Colonic mucosa (tissue), 4 donors: ENCODE data around the gene WDR86. TPM values are rescaled to one million over a fixed set of nuclear protein-coding genes. Genes with fewer than 3 reads are reported as not detected.

Experiments
- DNase-seq: peaks from one replicate; pipeline ENCODE4 v3.0.0-alpha.2; 2020
- H3K27ac ChIP-seq: fragments of 200-600 bp; one replicate; pipeline ENCODE4 v1.8.0; 2021
- H3K27me3 ChIP-seq: fragments of 200-600 bp; one replicate; pipeline ENCODE4 v1.8.0; 2021
- H3K36me3 ChIP-seq: fragments of 200-600 bp; one replicate; pipeline ENCODE4 v1.8.0; 2021
- H3K4me1 ChIP-seq: fragments of 200-600 bp; one replicate; pipeline ENCODE4 v1.8.0; 2021; ENCODE audit warnings: mild to moderate bottlenecking
- H3K4me3 ChIP-seq: fragments of 200-600 bp; one replicate; pipeline ENCODE4 v1.8.0; 2021
- H3K9ac ChIP-seq, 2 donors: one replicate each; pipeline ENCODE4 v1.7.0; 2013; ENCODE audit warnings: control low read depth in 2 of 2, low read depth in 2 of 2, low read length in 2 of 2
- H3K9me3 ChIP-seq: fragments of 200-600 bp; one replicate; pipeline ENCODE4 v1.8.0; 2021
- CTCF ChIP-seq: fragments of 200-600 bp; IDR thresholded peaks from one replicate; pipeline ENCODE4 v1.8.0; 2022; ENCODE audit warnings: antibody characterized with exemption, mild to moderate bottlenecking
- intact Hi-C: fragments of 100-400 bp; cut with DNase I; formaldehyde crosslinking; loops from one replicate; pipeline ENCODE4 v1.14.1; 2022
- total RNA-seq, 2 donors: library from RNA; stranded (reverse); fragmentation: NEBNext Ultra II Directional in 1 of 2; extraction: Animal tissue kit (Norgen Biotek cat#: 25700) in 1 of 2; gene quantifications; one replicate each; pipeline ENCODE4 v1.2.1, GENCODE V29; 2021
- donor health status: healthy.
- donor health status: DM: no; HTN: no; CAD: no.
- donor health status: DM: no; HTN: no; CAD: no.

WDR86 gene
- 1 to 10 TPM in 1 of 2 donors, not detected in 1; 1.2 TPM for total RNA-seq

DNA sequence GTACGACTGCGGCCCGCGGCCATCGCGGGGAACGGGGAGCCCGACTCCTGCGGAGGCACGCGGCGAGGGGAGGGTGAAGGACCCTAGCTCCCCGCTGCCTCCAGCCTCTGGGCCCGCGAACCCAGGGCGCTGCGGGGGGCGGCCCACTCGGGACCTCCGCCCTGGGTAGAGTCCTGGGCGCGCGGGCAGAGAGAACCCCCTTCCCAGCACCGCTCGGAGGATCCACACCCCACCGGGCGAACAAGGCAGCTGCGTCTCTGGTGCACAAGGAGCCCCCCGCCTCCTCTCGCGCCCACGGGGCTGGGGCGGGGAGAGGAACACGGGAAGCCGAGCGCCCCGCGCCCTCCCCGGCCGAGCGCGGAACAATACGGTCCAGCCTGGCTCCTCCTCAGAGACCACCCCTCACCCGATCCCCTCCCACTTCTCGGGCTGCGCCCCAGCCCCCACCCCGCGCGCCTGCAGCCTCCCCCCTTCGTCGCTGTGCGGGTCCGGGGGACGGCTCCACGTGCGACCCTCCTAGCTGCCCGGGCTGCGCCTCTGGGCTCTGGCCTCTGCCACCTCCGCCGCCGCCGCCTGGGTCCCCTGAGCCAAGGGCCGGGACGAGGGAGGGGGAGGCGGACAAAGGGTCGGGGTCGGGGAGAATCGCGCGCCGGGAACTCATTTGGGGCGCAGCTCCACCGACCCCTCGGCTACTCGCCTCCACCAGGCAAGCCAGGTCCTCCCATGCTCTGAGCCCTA lies at the start of gene WDR86:
TSS of gene WDR86 (minus strand) at position 372 of the 738 bp plus-strand sequence. CDS start 449 bp downstream, outside the sequence.
- intact Hi-C loops: no loop called here
- Histone ChIP-seq H3K27me3 (peaks cover 25% of the 10 kb centered on the region), H3K4me1 (peaks cover 8% of the 10 kb centered on the region), H3K36me3 (no peaks in the 10 kb centered on the region), H3K9ac (peak within 1 kb of the TSS in 1 of 2 donors; percentile 56), H3K4me3 (peak within 1 kb of the TSS; percentile 23), H3K9me3 (no peaks in the 10 kb centered on the region), H3K27ac (no peak within 1 kb of the TSS)
- no peak for TF ChIP-seq CTCF
- no peak for DNase-seq

DNA sequence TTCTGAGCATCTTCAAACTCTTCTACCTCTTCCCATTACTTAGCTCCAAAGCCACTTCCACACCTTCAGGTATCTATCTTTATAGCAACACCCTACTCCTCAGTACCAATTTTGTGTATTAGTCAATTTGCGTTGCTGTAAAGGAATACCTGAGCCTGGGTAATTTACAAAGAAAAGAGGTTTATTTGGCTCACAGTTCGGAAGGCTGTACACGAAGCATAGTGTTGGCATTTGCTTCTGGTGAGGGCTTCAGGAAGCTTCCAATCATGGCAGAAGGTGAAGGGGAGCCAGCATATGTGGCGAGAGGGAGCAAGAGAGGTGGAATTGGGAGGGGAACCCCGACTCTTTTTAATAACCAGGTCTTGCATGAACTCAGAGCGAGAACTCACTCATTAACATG lies 47.7 kb upstream of the WDR86 start:
- Histone ChIP-seq H3K4me1 (peaks cover 11% of the 10 kb centered on the region), H3K9me3 (no peaks in the 10 kb centered on the region), H3K36me3 (no peaks in the 10 kb centered on the region), H3K4me3 (no peak overlapping the region), H3K27me3 (no peaks in the 10 kb centered on the region), H3K27ac (no peak overlapping the region), H3K9ac (no peak overlapping the region)
- intact Hi-C loops: no loop called here
- DNase-seq: no peak
- no peak for TF ChIP-seq CTCF

GRCh38 chr7:151456782-151457181 lies 46.9 kb upstream of the WDR86 start:
- DNase-seq: no peak
- no peak for TF ChIP-seq CTCF
- Histone ChIP-seq H3K4me3 (no peak overlapping the region), H3K4me1 (peaks cover 11% of the 10 kb centered on the region), H3K27ac (no peak overlapping the region), H3K36me3 (no peaks in the 10 kb centered on the region), H3K9me3 (no peaks in the 10 kb centered on the region), H3K27me3 (no peaks in the 10 kb centered on the region), H3K9ac (no peak overlapping the region)
- intact Hi-C loops: no loop called here

DNA sequence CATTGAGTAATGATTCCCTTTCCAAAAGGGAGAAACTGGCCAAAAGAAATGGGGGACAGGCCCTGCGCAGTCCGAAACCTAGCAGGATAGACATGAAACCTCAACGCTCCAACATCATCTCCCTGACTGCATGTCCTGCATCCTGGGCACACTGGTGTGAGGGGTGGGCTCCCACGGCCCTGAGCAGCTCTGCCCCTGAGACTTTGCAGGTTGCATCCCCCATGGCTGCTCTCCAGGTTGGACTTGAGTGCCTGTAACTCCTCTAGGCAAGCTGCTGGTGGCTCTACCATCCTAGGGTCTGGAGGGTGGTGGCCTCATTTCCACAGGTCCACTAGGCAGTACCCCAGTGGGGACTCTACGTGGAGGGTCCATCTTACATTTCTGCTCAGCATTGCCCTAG lies 46.4 kb upstream of the WDR86 start:
- Histone ChIP-seq H3K36me3 (no peaks in the 10 kb centered on the region), H3K4me1 (peaks cover 11% of the 10 kb centered on the region), H3K4me3 (no peak overlapping the region), H3K9ac (no peak overlapping the region), H3K27ac (no peak overlapping the region), H3K27me3 (no peaks in the 10 kb centered on the region), H3K9me3 (no peaks in the 10 kb centered on the region)
- intact Hi-C loops: no loop called here
- DNase-seq: no peak
- TF ChIP-seq CTCF: no peak

- H3K4me3 ChIP-seq: no peak overlapping the region
- no peak overlapping the region for H3K27ac ChIP-seq
- no peaks in the 10 kb centered on the region for H3K27me3 ChIP-seq
- H3K9ac ChIP-seq: no peak overlapping the region
- H3K9me3 ChIP-seq: no peaks in the 10 kb centered on the region
- TF ChIP-seq CTCF: no peak
- H3K36me3 ChIP-seq: no peaks in the 10 kb centered on the region
- intact Hi-C loops: no loop called here
- H3K4me1 ChIP-seq: peaks cover 11% of the 10 kb centered on the region
- DNase-seq: peak; percentile 4
These were observed 45.9 kb upstream of the WDR86 start for GRCh38 chr7:151455690-151456089.
